DMS114 treated with DMSO at 0.1 percent for 48 hours (cell line): ENCODE measurements around the gene CD247.

ENCODE experiments used
- DNase-seq: peaks from one replicate; lab custom pipeline; 2025; ENCODE audit not compliant: unreplicated experiment; lab: John Stamatoyannopoulos, UW

Gene CD247

GRCh38 chr1:167463875-167464575 is 54.3 kb downstream of the CD247 start:
- DNase-seq = no peak

- no peak for DNase-seq
Measured at GRCh38 chr1:167463080-167463479, 55.2 kb downstream of the CD247 start.

- no peak for DNase-seq
Measured at GRCh38 chr1:167462341-167462740, 56.0 kb downstream of the CD247 start.

- DNase-seq = no peak
Measured at GRCh38 chr1:167460836-167461235, 57.5 kb downstream of the CD247 start.

GRCh38 chr1:167457936-167458584 is 60.3 kb downstream of the CD247 start:
- no peak for DNase-seq

GRCh38 chr1:167456926-167457325 is 61.4 kb downstream of the CD247 start:
- no peak for DNase-seq

- DNase-seq = no peak
Measured at GRCh38 chr1:167456524-167456923, 61.8 kb downstream of the CD247 start.

- DNase-seq = no peak
Measured at GRCh38 chr1:167455786-167456446, 62.4 kb downstream of the CD247 start.

- DNase-seq = peak; percentile 14
Measured at GRCh38 chr1:167454894-167455785, 63.2 kb downstream of the CD247 start.

GRCh38 chr1:167454304-167454893 is 63.9 kb downstream of the CD247 start:
- no peak for DNase-seq

GRCh38 chr1:167453123-167453522 is 65.2 kb downstream of the CD247 start:
- no peak for DNase-seq

- DNase-seq = no peak
Measured at GRCh38 chr1:167452483-167452882, 65.8 kb downstream of the CD247 start.

GRCh38 chr1:167450843-167451242 is 67.5 kb downstream of the CD247 start:
- DNase-seq = no peak

GRCh38 chr1:167447521-167448136 is 70.7 kb downstream of the CD247 start:
- DNase-seq = no peak

GRCh38 chr1:167446966-167447365 is 71.4 kb downstream of the CD247 start:
- no peak for DNase-seq

GRCh38 chr1:167443757-167444156 is 74.6 kb downstream of the CD247 start:
- DNase-seq = no peak

- DNase-seq = no peak
Measured at GRCh38 chr1:167442854-167443565, 75.3 kb downstream of the CD247 start.

GRCh38 chr1:167442142-167442848 is 76.0 kb downstream of the CD247 start:
- DNase-seq = peak; percentile 48

GRCh38 chr1:167441222-167441621 is 77.1 kb downstream of the CD247 start:
- no peak for DNase-seq
